HG03066 (cell line): ENCODE results near the gene CLDN5.

Experiments
- ATAC-seq: cut with Tn5 transposase; IDR thresholded peaks from one replicate; pipeline ENCODE4 v1.9.1; 2021; ENCODE audit warnings: low read depth; ENCODE audit not compliant: unreplicated experiment

CLDN5 gene

DNA sequence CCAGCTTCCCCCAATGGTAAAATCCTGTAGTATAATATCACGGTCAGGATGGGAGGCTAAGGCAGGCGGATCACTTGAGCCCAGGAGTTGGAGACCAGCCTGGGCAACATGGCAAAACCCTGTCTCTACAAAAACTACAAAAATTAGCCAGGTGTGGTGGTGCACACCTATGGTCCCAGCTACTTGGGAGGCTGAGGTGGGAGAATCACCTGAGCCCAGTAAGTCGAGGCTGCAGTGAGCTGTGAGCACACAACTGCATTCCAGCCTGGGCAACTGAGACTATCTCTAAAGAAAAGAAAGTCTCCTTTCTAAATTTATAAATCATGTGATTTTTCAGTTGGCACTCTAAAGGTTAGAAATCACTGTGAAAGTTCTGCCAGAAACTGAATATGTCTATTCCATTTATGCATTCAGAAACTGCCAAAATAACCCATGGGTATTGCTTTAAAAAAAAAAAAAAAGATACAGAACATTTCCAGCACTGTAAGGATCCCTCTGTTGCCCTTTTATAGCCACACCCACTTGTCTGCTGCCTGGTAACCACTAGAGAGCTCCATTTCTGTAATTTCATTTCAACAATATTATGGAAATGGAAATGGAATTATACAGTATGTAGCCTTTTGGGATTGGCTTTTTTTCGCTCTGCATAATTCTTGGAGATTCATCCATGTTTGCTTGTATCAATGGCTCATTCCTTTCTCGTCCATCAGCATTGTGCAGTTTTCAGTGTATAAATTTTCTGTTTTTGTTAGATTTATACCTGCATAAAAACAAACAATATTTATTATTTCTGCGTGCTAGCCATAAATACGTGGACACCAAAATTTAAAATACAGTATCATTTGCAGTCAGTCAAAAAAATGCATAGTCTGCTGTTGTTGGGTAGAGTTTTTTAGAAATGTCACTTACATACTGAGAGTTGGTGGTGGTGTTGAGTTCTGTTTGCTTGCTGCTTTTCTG, 35.0 kb downstream of the CLDN5 start:
- no peak for ATAC-seq

GRCh38 chr22:19488285-19488684, 35.9 kb downstream of the CLDN5 start:
- no peak for ATAC-seq

DNA sequence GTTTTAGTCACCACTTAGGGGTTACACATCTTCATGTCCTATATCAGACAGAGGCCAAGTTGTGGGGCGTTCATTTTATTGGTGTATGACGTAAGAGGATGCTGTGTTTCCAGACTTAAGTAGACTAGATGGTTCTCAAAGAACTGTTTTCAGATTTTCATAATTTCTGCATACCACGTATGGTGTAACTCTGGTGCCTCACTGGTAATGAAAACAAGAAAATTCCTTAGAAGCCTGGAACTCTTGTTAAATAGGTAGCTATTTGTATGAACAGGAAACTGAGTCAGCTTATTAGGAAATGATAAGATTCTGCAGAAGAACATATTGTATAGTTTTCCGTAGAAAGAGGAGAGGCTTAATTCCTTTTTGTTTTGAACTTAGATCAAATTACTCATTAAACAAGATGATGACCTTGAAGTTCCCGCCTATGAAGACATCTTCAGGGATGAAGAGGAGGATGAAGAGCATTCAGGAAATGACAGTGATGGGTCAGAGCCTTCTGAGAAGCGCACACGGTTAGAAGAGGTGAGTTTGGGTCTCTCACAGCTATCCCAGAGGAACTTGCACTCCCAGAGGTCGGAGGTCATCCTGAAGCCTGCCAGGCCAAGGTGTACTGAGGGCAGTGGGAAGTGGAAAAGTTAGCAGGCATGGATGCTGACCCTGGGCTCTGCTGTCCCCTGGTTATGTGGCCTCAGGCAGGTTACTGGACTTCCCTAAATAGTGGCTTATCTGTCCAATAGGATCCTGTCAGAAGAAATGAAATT, 40.5 kb downstream of the CLDN5 start:
- ATAC-seq, result no peak

- no peak for ATAC-seq
These were observed 41.9 kb downstream of the CLDN5 start for GRCh38 chr22:19482297-19482696.

DNA sequence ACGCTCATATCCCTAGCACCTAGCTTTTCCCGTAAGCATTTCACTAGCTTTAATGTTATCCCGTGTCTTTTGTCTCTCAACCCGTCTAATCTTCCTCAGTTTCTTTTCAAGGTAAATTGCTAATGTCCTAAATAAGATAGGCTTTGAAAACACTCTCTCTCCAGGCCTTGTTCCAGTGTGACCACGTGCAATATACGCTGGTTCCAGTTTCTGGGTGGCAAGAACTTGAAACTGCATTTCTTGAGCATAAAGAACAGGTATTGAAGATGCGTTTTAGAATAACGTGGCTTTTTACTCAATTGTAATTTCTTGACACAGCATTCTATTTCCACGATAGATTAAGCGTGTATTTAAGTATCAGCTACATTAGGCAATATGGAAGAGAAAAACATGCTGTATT, 43.4 kb downstream of the CLDN5 start:
- ATAC-seq, result no peak

- ATAC-seq, result no peak
These were observed 44.0 kb downstream of the CLDN5 start for GRCh38 chr22:19480173-19480568.

DNA sequence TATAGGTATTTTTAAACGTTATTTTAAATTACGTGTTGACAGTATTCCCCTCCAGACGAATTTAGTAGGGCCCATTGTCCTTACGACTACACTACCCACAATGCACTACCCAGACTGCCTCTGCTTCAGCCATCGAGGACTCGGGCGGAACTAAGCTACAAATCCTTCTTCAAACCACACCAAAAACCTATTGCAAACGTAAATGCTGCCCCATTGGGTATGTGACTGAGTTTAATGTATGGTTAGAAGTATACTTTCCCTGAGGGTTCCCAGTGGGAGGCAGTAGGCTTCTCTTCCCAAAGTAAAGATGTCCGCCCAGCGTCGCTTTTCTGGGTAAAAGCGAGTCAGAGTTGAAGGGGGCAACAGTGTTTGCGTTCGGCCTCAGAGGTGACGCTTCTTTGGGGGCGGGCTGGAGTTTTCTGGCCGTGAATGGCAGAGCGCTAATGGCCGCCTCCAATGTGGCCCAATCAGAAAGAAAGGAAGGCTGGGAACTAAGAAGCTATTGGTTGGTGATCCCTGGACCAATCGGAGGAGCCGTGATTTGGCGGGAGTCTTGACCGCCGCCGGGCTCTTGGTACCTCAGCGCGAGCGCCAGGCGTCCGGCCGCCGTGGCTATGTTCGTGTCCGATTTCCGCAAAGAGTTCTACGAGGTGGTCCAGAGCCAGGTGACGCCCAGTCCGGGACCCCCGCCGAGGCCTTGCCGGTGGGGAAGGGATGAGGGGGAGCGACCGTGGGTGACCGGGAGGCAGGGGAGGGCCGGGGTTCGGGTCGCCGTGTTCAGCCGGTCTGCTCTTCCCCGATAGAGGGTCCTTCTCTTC, 44.6 kb downstream of the CLDN5 start, which contains the start of gene CDC45:
Gene CDC45, plus strand, starts transcription at position 566 of the 818 bp plus-strand sequence. Its CDS starts 49 bp downstream, at position 615.
- peak; percentile 86 for ATAC-seq

DNA sequence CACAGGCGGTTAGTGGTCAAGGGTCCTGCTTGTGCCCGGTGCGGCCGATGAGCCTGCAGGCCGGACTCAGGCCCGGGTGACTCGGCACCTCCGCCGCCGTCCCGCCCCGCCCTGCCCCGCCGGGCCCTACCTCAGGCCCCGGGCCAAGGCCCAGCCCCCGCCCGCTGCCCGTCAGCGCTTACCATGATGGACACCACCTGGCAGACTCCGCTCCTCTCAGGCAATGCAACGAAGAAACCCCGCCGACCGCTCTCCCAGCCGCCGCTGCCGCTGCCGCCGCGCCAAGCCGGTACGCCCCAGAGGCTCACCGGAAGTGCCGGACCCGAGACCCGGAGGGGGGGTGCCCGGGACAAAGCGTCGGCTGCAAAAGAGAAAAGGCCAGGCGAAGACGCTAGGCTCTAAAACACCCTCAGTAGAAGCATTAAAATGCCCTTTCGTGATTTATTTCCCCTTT, 45.3 kb downstream of the CLDN5 start, which contains the start of gene UFD1:
Gene UFD1, minus strand, starts transcription at position 293 of the 454 bp plus-strand sequence. Its CDS starts 108 bp downstream, at position 185.
- ATAC-seq, result peak; percentile 51

- no peak for ATAC-seq
These were observed 45.9 kb downstream of the CLDN5 start for GRCh38 chr22:19478045-19478900.

DNA sequence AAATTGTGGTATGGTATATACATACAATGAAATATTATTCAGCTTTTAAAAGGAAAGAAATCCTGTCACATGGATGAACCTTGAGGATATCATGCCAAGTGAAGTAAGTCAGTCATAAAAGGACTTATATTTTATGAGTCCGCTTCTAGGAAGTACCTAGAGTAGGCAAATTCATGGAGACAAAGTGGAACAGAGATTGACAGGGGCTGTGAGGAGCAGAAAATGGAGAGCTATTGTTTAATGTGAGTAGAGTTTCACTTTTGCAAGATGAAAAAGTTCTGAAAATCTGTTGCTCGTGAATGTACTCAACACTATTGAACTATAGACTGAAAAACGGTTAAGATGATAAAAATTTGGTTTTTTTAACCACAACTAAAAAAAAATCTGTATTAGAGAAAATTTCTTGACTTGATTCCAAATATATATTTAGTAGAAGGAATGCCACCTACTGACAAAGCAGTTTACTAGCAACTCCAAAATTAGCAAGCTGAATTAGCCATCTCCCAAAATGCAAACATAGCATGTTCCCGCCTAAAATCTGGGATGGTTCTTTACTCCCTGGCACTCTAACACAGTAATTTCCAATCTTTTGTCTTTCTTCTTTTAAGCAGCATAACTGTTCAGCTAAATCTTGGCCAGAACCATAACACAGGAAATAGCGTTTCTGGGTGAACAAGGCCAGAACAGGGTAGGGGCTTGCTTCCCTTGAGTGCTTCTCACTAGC, 46.7 kb downstream of the CLDN5 start:
- no peak for ATAC-seq

- no peak for ATAC-seq
These were observed 48.2 kb downstream of the CLDN5 start for GRCh38 chr22:19476023-19476422.

GRCh38 chr22:19473578-19473977, 50.6 kb downstream of the CLDN5 start:
- no peak for ATAC-seq
